Activated CD4-positive, alpha-beta T cell treated with anti-CD3 and anti-CD28 coated beads, Interleukin-2, amount 50 U/mL, for 48 hours (primary cell): ENCODE measurements around the gene S1PR4.
"Not testable (repeated sequence)": the region's sequence is repeated elsewhere in the genome, so short reads cannot be mapped to it uniquely, and the experiment has no call there.

Experiments
- DNase-seq, 2 experiments: peaks; one replicate each; pipeline ENCODE4 v3.0.0-alpha.2; 2020

S1PR4 gene

DNA sequence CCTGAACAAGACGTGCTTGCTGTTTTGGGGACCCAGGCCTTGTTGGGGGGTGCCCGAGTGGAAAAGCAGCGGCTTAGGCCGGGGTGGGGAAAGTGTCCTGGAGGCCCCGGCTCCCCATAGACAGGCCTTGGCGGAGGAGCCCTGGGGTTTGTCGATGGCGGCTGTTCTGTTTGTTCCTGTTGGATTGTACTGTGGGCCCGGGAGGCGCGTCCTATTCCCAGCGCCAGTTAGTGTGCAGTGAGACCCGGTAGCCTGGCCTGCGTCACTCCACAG is 18.3 kb downstream of the S1PR4 start:
- DNase-seq: no peak

- DNase-seq: no peak
Measured at GRCh38 chr19:3198901-3199700, 20.5 kb downstream of the S1PR4 start.

GRCh38 chr19:3201072-3201700 is 22.6 kb downstream of the S1PR4 start:
- no peak for DNase-seq

DNA sequence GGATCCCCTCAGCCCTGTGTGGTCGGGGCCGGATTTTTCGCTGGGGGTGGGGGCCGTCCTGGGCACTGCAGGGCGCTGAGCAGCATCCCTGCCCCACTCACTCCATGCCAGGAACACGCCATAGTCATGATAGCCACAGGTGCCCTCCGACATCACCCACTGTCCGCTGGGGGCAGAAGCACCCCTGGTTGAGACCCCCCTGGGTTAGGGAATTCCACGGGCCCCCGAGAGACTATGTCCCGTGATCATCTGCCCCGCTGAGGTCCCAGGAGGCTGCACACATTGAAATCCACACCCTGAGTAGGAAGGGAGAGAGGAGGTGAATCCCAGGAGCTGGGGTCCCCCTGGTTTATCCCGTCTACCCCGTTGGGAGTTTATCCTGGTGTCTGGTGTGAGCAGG is 23.3 kb downstream of the S1PR4 start:
- no peak for DNase-seq

DNA sequence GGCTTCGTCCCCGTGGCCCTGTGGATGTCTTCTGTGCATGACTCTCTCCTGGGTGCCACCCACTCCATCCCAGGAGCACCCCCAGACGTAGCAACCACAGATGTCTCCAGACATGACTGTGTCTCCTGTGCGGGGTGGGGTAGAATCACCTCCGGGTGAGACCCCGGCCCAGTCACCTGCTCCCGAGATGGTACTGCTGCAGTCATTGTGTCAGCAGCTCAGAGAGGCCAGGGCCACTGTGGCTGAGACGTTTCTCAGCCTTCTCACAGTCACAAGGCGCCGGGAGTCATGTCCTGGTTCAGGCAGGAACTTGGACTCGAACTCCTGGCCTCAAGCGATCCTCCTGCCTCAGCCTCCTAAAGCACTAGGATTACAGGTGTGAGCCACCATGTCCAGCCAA is 23.8 kb downstream of the S1PR4 start:
- no peak for DNase-seq

- not testable (repeated sequence) for DNase-seq
Measured at GRCh38 chr19:3202895-3203294, 24.3 kb downstream of the S1PR4 start.

GRCh38 chr19:3203805-3204645 is 25.5 kb downstream of the S1PR4 start:
- DNase-seq: no peak

DNA sequence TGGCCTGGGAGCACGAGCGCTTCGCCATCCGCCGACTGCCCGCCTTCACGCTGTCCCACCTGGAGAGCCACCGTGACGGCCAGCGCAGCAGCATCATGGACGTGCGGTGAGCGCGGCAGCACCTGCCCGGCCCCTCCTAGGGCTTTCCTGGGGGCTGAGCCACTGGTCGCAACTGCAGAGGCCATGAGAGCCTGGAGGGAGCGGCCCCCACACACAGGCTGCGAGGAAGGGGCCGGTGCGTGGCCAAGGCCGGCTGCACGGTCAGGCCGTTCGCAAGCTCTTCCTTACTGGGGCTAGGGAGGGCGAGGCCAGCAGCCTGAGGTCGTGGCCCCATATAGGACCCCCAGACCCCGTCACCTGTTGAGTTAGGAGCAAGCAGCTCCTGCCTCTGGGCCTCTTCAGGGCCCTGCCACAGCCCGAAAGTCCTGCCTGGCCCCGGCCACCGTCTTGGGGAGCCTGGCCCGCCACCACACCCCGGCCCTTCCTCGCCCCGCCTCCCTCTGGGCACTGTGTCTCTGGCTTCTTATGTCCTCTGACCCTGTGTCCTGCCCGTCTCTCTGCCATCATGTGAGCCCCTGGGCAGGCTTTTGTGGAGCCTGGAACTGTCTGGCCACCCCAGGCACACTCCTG is 26.2 kb downstream of the S1PR4 start:
- DNase-seq: no peak

DNA sequence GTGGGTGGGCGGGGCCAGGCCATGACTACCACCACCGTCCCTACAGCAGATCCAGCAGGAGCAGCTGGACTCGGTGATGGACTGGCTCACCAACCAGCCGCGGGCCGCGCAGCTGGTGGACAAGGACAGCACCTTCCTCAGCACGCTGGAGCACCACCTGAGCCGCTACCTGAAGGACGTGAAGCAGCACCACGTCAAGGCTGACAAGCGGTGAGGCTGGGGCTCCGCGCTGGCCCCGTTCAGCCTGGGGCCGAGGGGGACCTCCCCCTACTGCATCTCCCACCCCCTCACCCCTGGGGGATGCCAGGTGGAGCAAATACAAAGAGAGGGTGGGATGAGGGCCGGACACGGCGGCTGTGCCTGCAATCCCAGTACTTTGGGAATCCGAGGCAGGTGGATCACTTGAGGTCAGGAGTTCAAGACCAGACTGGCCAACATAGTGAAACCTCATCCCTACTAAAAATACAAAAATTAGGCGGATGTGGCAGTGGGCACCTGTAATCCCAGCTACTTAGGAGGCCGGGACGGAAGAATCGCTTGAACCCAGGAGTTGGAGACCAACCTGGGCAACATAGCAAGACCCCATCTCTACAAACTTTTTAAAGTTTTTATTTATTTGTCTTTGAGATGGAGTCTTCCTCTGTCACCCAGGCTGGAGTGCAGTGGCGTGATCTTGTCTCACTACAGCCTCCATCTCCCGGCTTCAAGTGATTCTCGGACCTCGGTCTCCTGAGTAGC is 27.8 kb downstream of the S1PR4 start:
- DNase-seq: no peak

GRCh38 chr19:3207461-3208242 is 29.1 kb downstream of the S1PR4 start:
- DNase-seq: no peak

- no peak for DNase-seq
Measured at GRCh38 chr19:3208317-3209207, 30.0 kb downstream of the S1PR4 start.

DNA sequence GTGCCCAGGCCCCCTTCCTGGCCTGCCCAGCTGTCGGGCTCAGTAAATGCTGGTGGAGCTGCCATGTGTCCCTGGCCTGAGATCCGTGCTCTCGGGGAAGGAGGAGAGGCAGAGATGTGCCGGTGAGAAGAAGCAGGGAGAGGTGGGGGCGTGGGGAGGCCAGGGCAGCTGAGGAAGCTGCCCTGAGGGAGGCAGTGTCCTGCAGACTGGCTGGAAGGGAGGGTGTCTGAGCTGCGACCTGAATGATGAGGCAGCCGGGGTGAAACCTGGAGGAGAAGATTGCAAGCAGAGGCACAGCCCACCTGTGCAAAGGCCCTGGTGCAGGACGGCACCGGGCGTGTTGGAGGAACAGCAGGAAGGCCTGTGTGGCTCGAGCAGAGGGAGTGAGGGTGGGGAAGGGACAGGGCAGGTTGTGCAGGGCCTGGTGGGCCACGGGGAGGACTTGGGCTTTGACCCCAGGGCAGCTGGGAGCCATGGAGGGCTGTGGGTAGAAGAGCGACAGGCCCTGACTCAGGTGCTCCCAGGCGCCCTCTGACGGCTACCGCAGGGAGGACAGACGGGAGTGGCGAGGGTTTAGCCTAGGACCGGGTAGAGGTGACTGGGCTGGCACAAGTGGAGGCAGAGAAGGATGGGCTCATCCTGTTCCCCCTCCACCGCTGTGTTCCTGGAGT is 31.9 kb downstream of the S1PR4 start:
- peak; percentile 85 to 86 for DNase-seq

GRCh38 chr19:3211191-3211590 is 32.6 kb downstream of the S1PR4 start:
- DNase-seq: no peak

- DNase-seq: no peak
Measured at GRCh38 chr19:3213159-3213558, 34.6 kb downstream of the S1PR4 start.

GRCh38 chr19:3216874-3217273 is 38.3 kb downstream of the S1PR4 start:
- no peak for DNase-seq

- no peak for DNase-seq
Measured at GRCh38 chr19:3220576-3220975, 42.0 kb downstream of the S1PR4 start.

DNA sequence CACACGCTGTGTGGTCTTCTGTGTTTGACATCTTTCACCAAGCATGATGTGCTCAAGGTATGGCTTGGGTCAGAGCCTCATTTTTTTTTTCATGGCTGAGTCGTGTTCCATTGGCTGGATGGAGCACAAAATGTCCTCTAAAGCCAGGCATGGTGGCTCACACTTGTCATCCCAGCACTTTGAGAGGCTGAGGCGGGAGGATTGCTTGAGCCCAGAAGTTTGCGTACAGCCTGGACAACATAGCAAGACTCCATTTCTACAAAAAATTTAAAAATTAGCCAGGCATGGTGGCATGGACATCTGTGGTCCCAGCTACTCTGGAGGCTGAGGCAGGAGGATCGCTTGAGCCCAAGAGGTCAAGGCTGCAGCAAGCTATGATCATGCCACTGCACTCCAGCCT is 43.0 kb downstream of the S1PR4 start:
- not testable (repeated sequence) for DNase-seq

DNA sequence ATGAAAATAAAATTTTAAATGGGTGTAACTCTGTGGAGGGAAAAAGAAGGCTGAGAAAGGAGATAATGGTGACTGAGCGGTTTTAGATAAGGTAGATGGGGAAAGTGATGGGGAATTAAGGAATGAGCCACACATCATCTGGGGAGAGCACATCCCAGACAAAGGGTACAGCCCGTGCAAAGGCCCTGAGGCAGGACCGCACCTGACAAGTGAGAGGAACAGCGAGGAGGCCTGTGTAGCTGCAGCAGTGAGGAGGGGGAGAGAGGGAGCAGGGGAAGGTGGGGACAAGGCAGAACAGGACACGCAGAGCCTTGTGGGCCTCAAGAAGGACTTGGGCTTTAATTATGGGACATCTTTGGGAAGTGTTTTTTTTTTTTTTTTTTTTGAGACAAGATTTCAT is 44.1 kb downstream of the S1PR4 start:
- no peak for DNase-seq

GRCh38 chr19:3224346-3225168 is 46.0 kb downstream of the S1PR4 start, which contains the start of gene CELF5:
CELF5 (plus strand) TSS chr19:3224661; CDS start chr19:3224740, 79 bp downstream.
- DNase-seq: peak; percentile 53 to 58
